Activated CD8-positive, alpha-beta T cell treated with anti-CD3 and anti-CD28 coated beads for 36 hours (primary cell): ENCODE results near the gene RPL7L1. TPM values are rescaled to one million over a fixed set of nuclear protein-coding genes. Genes with fewer than 3 reads are reported as not detected.

ENCODE experiments used
- ATAC-seq: fragments of 200-7000 bp; cut with Tn5 transposase; one replicate; pipeline ENCODE4 v1.10.0; 2021; ENCODE audit warnings: mild to moderate bottlenecking, moderate library complexity
- CTCF ChIA-PET: fragments of 350-600 bp; sonication (Branson Sonifier 250); formaldehyde crosslinking; loops from one replicate; lab custom pipeline; 2021; ENCODE audit warnings: antibody characterized with exemption; lab: Charles Lee
- POLR2A ChIA-PET: fragments of 350-600 bp; sonication (Branson Sonifier 250); formaldehyde crosslinking; loops from one replicate; lab custom pipeline; 2021; ENCODE audit warnings: antibody characterized with exemption; lab: Charles Lee
- DNase-seq: peaks from one replicate; pipeline ENCODE4 v3.0.0-alpha.2; 2020
- H3K27ac Mint-ChIP-seq: one replicate; pipeline ENCODE4 v1.8.0; 2021; ENCODE audit warnings: mild to moderate bottlenecking, mixed read lengths
- H3K27me3 Mint-ChIP-seq: one replicate; pipeline ENCODE4 v1.8.0; 2021; ENCODE audit warnings: mixed read lengths
- H3K36me3 Mint-ChIP-seq: one replicate; pipeline ENCODE4 v1.8.0; 2021; ENCODE audit warnings: low read depth, mixed read lengths
- H3K4me1 Mint-ChIP-seq: one replicate; pipeline ENCODE4 v1.8.0; 2021; ENCODE audit warnings: low read depth, mixed read lengths
- H3K4me3 Mint-ChIP-seq: one replicate; pipeline ENCODE4 v1.8.0; 2021; ENCODE audit warnings: mild to moderate bottlenecking, moderate library complexity, mixed read lengths
- H3K9me3 Mint-ChIP-seq: one replicate; pipeline ENCODE4 v1.8.0; 2021; ENCODE audit warnings: mixed read lengths
- CTCF ChIP-seq: fragments of 200-600 bp; IDR thresholded peaks from one replicate; pipeline ENCODE4 v1.8.0; 2022; ENCODE audit warnings: antibody characterized with exemption, mild to moderate bottlenecking
- intact Hi-C: fragments of 100-400 bp; cut with micrococcal nuclease; formaldehyde crosslinking; loops from one replicate; pipeline ENCODE4 v1.10.0; 2022
- total RNA-seq, 2 experiments: library from RNA; stranded (reverse); gene quantifications; one replicate each; pipeline ENCODE4 v1.2.3, GENCODE V29; 2021

The RPL7L1 gene
- total RNA-seq, 2 experiments from 2014 or later = 135 to 137 TPM

DNA sequence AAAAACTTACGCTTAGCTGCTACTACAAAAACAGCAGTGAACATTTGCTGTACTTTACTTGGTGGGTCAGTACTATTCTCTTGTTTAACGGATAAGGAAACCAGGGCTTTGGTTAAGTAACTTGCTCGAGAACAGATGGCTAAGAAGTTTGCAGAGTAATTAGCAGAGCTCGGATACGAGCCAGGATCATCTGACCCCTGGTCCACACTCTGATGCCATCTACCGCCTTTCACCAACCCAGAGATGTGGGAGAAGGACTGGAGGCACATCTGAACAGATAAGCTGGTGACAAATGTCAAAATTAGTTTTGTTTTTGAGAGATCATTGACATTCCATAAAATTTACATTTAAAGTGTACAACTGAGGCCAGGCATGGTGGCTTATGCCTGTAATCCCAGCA lies 18.9 kb upstream of the RPL7L1 start:
- ATAC-seq = no peak
- Mint-ChIP-seq H3K4me3 (no peak overlapping the region), H3K4me1 (no peaks in the 10 kb centered on the region), H3K27me3 (no peaks in the 10 kb centered on the region), H3K27ac (no peak overlapping the region), H3K9me3 (no peaks in the 10 kb centered on the region), H3K36me3 (peaks cover 13% of the 10 kb centered on the region)
- intact Hi-C loops = no loop called here
- no peak for TF ChIP-seq CTCF
- CTCF ChIA-PET = interaction anchor here (1.6 kb wide), 1 partner anchor 134 kb away, joined by 3 read pairs; no protein-coding TSS in a partner anchor
- no peak for DNase-seq
- POLR2A ChIA-PET = no interaction called here

DNA sequence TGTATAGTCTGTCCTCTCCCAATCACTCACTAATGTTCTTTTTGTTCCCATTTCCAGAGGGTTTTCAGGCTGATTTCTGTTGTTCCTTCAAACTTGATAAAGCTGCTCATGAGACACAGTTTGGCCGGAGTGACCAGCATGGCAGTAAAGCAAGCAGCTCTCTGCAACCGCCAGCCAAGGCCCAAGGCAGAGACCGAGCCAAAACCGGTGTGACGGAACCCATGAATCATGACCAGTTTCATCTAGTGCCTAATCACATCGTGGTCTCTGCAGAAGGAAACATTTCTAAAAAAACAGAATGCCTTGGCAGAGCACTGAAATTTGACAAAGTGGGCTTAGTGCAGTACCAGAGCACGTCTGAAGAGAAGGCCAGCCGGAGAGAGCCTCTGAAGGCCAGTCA lies 14.8 kb upstream of the RPL7L1 start:
- ATAC-seq (no peak), DNase-seq (peak; percentile 18)
- ChIA-PET CTCF (no interaction called here), POLR2A (no interaction called here)
- Mint-ChIP-seq H3K9me3 (no peaks in the 10 kb centered on the region), H3K4me3 (no peak overlapping the region), H3K36me3 (peaks cover 8% of the 10 kb centered on the region), H3K27me3 (no peaks in the 10 kb centered on the region), H3K4me1 (no peaks in the 10 kb centered on the region), H3K27ac (peak overlapping the region; percentile 45)
- intact Hi-C loops = no loop called here
- TF ChIP-seq CTCF = no peak

- no peak overlapping the region for H3K4me3 Mint-ChIP-seq
- H3K9me3 Mint-ChIP-seq = no peaks in the 10 kb centered on the region
- peaks cover 2% of the 10 kb centered on the region for H3K36me3 Mint-ChIP-seq
- no peaks in the 10 kb centered on the region for H3K27me3 Mint-ChIP-seq
- no peak for TF ChIP-seq CTCF
- peak overlapping the region; percentile 3 for H3K27ac Mint-ChIP-seq
- POLR2A ChIA-PET = interaction anchor here (0.8 to 1.0 kb wide), 2 partner anchors 9 to 104 kb away, joined by 3 read pairs; partner anchors contain the start of gene RPL7L1
- DNase-seq (no peak), ATAC-seq (no peak)
- CTCF ChIA-PET = interaction anchor here (1.6 kb wide), 1 partner anchor 208 kb away, joined by 5 read pairs; no protein-coding TSS in a partner anchor
- intact Hi-C loops = loop anchor here (10.0 kb wide), 1 partner anchor 126 kb away; the partner anchor contains the start of gene TBCC
- no peaks in the 10 kb centered on the region for H3K4me1 Mint-ChIP-seq
Observed at GRCh38 chr6:42870145-42870936, 9.1 kb upstream of the RPL7L1 start.

DNA sequence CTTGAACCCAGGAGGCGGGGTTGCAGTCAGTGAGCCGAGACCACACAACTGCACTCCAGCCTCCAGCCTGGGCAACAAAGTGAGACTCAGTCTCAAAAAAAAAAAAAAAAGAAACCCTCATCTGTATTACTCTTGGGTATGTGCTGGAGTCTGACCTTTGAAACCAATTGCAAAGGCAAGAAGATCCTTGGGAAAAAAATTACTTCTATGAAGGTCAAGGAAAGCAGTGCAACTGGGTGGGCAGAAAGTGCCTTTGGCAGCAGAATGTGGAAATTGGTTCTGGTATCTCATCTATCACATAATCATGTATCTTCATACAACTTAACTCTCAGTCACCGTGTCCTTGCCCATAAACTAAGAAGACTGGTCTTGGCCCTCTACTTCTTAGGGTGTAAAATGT lies 7.7 kb upstream of the RPL7L1 start:
- peaks cover 2% of the 10 kb centered on the region for H3K36me3 Mint-ChIP-seq
- no peak overlapping the region for H3K27ac Mint-ChIP-seq
- TF ChIP-seq CTCF = no peak
- ATAC-seq (no peak), DNase-seq (no peak)
- intact Hi-C loops = loop anchor here (10.0 kb wide), 1 partner anchor 127 kb away; the partner anchor contains the start of gene TBCC
- no peak overlapping the region for H3K4me3 Mint-ChIP-seq
- POLR2A ChIA-PET = no interaction called here
- H3K4me1 Mint-ChIP-seq = no peaks in the 10 kb centered on the region
- H3K27me3 Mint-ChIP-seq = no peaks in the 10 kb centered on the region
- no peaks in the 10 kb centered on the region for H3K9me3 Mint-ChIP-seq
- CTCF ChIA-PET = no interaction called here

- Mint-ChIP-seq H3K36me3 (no peaks in the 10 kb centered on the region), H3K4me3 (no peak overlapping the region), H3K9me3 (no peaks in the 10 kb centered on the region), H3K4me1 (no peaks in the 10 kb centered on the region), H3K27ac (peak overlapping the region; percentile 9), H3K27me3 (no peaks in the 10 kb centered on the region)
- DNase-seq (no peak), ATAC-seq (no peak)
- intact Hi-C loops = loop anchor here (10.0 kb wide), 1 partner anchor 129 kb away; the partner anchor contains the start of gene TBCC
- no peak for TF ChIP-seq CTCF
- ChIA-PET CTCF (interaction anchor here (0.7 kb wide), 1 partner anchor 211 kb away, joined by 3 read pairs; no protein-coding TSS in a partner anchor), POLR2A (no interaction called here)
Observed at GRCh38 chr6:42873313-42873712, 6.1 kb upstream of the RPL7L1 start.
